HT-29 (cell line): ENCODE measurements around the gene GPR158. TPM values are rescaled to one million over a fixed set of nuclear protein-coding genes. Genes with fewer than 3 reads are reported as not detected.

ENCODE experiments used
- DNase-seq: peaks from one replicate; pipeline ENCODE4 v3.0.0-alpha.2; 2015; ENCODE audit warnings: low spot score
- total RNA-seq: library from RNA; depleted of rRNA; stranded (reverse); fragments of >200 nt; shearing (Covaris generic); gene quantifications from 2 replicates; pipeline ENCODE4 v1.2.3, GENCODE V29; 2014

Gene GPR158
- total RNA-seq, 1 experiment from 2014 or later, result 3.1 TPM

- no peak for DNase-seq
These were observed 16.5 kb downstream of the GPR158 start for GRCh38 chr10:25191162-25191895.

- no peak for DNase-seq
These were observed 23.4 kb downstream of the GPR158 start for GRCh38 chr10:25198151-25198550.

- DNase-seq, result no peak
These were observed 32.1 kb downstream of the GPR158 start for GRCh38 chr10:25206693-25207414.

GRCh38 chr10:25209618-25210017 lies 34.8 kb downstream of the GPR158 start:
- no peak for DNase-seq

- no peak for DNase-seq
These were observed 35.5 kb downstream of the GPR158 start for GRCh38 chr10:25210265-25210664.

GRCh38 chr10:25220156-25220555 lies 45.4 kb downstream of the GPR158 start:
- no peak for DNase-seq

- DNase-seq, result no peak
These were observed 47.4 kb downstream of the GPR158 start for GRCh38 chr10:25222085-25222660.

GRCh38 chr10:25226775-25227682 lies 52.2 kb downstream of the GPR158 start:
- DNase-seq, result peak; percentile 86

GRCh38 chr10:25231751-25232150 lies 57.0 kb downstream of the GPR158 start:
- DNase-seq, result no peak

- DNase-seq, result no peak
These were observed 57.4 kb downstream of the GPR158 start for GRCh38 chr10:25232204-25232603.

GRCh38 chr10:25245165-25245564 lies 70.4 kb downstream of the GPR158 start:
- no peak for DNase-seq

GRCh38 chr10:25257646-25258045 lies 82.8 kb downstream of the GPR158 start:
- no peak for DNase-seq

- DNase-seq, result no peak
These were observed 86.3 kb downstream of the GPR158 start for GRCh38 chr10:25261110-25261509.

- DNase-seq, result no peak
These were observed 86.8 kb downstream of the GPR158 start for GRCh38 chr10:25261558-25261957.

GRCh38 chr10:25263931-25264330 lies 89.1 kb downstream of the GPR158 start:
- DNase-seq, result no peak

GRCh38 chr10:25278180-25278579 lies 103.4 kb downstream of the GPR158 start:
- no peak for DNase-seq

- no peak for DNase-seq
These were observed 105.3 kb downstream of the GPR158 start for GRCh38 chr10:25280076-25280475.

- no peak for DNase-seq
These were observed 105.8 kb downstream of the GPR158 start for GRCh38 chr10:25280573-25280972.

GRCh38 chr10:25285809-25286208 lies 111.0 kb downstream of the GPR158 start:
- no peak for DNase-seq

- no peak for DNase-seq
These were observed 113.4 kb downstream of the GPR158 start for GRCh38 chr10:25288181-25288580.

- peak; percentile 48 for DNase-seq
These were observed 119.5 kb downstream of the GPR158 start for GRCh38 chr10:25294032-25294926.
